HG02885 (cell line): Measurements from ENCODE around the gene CEP112.

Experiments
- ATAC-seq: cut with Tn5 transposase; IDR thresholded peaks from one replicate; pipeline ENCODE4 v1.9.1; 2021; ENCODE audit warnings: mild to moderate bottlenecking; ENCODE audit not compliant: unreplicated experiment, poor library complexity

Gene CEP112

DNA sequence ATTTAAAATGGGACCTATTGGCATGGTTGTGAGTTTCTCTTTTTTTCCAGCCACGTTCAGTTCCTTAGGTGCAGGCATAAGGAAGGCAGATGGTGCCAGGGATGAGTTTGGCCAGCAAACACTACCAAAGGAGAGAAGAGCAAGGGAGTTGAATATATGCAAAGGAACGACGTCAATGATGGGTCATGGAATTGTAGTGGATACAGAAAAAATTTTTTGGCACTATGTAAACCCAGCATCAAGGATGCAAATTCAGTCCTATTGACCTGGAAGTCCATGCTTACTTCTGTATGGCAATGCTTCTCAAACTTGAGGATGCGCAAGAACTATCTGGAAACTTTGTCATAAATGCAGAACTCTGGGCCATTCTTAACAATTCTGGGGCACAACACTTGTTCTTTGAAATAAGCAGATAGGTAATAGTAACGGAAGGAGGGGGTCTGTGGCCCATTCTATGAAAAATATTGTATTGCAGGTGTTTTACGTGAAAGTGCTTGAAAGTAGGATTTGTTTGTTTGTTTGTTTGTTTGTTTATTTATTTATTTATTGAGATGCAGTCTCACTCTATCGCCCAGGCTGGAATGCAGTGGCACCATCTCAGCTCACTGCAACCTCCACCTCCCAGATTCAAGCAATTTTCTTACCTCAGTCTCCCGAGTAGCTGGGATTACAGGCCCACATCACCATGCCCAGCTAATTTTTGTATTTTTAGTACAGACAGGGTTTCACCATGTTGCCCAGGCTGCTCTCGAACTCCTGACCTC is 19.3 kb upstream of the CEP112 start:
- no peak for ATAC-seq

DNA sequence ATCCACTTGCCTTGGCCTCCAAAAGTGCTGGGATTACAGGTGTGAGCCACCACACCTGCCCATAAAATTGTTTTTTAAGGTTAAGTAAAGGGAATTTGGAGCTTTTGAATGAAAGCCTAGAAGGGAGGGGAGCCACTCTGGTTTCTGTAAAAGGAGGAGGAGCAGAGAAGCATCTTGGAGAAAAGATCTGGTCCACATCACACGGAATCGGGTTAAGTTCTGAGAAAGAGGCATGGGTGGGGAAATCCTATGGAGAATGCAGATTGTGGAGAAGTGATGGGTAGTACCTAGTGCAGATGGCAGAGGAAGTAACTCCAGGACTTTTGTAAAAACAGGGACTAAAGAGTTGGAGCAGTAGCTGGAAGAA is 18.3 kb upstream of the CEP112 start:
- ATAC-seq: no peak

DNA sequence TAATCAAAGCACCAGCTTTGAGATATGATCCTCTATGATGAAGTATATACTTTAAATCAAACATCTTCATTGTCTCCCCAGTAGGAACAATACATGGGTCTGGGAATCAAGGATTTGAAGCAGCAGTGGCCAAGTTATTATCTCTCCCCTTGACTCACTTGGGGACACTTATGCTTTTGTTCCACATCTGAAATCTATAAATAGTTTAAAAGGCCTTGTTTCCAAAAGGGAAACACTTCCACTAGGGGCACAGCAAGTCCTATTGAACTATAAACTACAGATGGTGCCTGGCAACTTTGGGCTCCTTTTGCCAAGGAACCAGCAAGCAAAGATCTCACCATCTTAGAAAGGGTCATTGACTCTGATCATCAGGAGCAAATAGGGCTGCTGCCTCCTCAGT is 16.0 kb upstream of the CEP112 start:
- no peak for ATAC-seq

DNA sequence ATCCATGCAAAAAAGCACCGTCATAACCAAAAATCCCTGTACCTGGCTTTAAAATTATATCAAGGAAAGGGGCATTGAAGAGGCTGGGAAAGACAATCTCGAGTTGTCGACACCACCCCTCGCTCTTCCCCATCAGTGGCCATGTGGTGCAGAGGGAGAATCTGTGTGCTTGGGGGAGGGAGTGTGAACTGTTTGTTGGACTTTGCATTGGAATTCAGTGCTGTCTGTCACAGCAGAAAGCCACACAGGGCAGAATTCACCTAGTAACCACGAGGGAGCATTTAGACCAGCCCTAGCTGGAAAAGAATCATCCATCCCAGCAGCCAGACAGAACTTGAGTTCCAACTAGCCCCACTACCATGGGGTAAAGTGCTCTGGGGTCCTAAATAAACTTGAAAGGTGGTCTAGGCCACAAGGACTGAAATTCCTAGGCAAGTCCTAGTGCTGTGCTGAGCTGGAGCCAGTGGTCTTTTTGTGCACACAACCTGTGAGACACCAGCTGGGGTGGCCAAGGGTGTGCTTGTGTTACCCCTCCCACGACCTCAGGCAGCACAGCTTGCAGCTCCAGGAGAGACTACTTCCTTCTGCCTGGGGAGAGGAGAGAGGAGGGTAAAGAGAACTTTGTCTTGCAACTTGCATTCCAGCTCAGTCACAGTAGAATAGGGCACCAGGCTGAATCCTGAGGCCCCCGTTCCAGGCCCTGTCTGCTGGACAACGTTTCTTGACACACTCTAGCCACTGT is 11.5 kb upstream of the CEP112 start:
- ATAC-seq: no peak

DNA sequence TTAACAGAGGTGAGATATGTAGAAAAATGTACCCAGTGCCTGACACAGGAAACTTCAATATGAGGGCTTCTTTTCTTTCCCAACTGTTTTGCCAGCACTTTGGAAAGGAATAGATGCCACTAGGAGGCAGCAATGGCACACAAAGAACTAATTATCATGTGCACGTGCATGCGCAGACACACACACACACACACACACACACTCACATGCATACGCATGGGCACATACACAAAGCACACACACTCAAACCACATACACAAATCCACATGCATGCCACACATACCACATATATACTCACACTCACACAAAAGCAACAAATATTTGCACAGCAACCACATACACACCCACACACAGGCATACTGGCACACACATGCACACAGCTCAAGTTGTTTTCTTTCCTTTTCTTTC is 8.8 kb upstream of the CEP112 start:
- no peak for ATAC-seq

DNA sequence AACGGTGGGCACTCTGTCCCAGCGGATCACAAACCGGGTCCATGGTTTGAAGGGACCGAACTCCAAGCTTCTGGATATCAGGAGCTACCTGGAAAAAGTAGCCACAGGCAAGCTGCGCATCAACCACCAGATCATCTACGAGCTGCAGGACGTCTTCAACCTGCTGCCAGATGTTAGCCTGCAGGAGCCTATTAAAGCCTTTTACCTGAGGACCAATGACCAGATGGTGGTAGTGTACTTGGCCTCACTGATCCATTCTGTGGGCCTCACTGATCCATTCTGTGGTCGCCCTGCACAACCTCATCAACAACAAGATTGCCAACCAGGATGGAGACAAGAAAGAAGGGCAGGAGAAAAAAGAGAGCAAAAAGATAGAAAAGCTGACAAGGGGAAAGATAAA is 6.3 kb upstream of the CEP112 start:
- no peak for ATAC-seq

DNA sequence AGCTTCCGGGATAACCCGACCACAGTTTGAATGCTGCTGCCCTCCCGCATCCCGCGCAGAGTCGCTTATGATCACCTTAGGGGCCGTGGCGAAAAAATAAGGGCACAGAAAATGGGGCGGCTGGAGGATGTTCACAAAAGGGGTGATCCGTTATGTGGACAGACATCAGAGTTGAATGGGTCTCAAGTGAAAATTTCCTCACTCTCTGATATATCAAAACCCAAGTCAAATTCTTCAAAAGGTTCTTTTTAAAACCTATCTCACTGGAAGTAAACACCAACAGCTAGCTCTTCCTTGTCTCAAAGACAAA is 400 bp upstream of the CEP112 start:
- ATAC-seq: no peak

DNA sequence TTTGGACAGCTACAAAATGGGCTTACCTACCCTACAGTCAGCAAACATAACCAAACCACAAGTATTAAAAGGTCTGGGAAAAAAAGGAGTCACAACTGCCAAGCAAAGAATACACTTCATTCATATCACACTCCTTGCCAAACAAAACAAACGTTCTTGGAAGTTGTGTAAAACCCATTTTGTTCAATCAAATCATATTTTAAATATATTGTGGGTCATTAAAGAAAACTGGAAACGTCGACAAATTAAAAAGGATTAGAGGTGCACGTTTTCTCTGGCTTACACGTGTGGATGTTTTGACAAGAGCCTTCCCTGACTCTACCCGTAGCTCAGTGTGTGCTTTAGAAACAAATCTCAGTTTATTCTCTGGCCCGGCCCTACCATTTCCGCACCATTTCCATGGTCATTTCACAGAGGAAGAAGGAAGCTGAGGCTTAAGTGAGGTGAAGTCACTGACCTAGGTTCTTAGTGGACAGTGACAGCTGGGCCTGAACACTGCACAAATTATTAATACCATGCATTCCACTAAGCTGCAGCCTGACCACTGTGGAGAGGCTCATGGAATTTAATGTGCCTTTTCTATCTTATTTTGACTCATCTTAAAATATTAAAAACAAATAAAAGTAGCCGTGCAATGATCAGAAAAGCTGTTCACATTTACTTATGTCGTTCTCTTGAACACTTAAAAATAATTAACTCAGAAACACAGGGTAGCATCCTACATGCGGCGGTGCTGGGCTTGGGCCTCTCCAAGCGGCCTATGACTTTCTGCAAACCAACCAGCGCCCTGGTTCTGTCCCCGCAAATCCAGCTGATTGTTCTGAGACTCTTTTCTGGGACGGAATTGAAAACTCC is 968 bp downstream of the CEP112 start:
- no peak for ATAC-seq

DNA sequence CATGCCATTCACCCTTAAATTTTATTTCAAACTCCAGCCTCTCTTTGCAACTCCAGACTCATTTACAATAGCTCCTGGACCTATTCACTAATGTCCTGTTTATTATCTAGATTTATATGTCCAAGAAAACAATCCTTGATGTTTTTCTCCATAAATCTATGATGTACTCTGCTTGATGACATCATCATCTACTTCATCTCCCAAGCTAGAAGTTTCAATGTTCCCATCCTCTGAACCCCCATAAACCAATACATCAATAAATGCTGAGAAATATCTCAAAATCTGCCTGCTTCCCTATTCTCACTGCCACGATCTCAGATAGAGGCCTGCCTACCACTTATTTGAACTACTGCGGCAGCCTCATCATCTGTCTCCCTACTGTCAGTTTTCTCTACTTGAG is 4.2 kb downstream of the CEP112 start:
- no peak for ATAC-seq

DNA sequence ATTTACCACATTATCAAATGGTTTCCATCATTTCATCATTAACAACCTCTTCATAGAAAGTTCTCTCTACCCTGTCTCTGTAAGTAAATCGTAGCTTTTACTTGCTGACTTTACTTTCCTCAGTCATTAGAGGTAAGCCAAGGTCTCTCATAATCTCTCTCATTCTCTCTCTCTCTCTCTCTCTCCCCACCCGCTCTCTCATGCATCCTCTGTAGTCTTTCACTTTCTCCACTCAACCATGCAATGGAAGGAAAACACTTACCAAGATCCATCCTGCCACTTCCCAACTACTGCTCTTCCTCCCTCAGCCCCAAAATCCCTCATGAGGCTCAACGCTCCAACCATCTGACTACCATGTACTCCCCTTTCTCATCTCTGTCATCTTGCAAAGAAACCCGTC is 6.1 kb downstream of the CEP112 start:
- no peak for ATAC-seq

DNA sequence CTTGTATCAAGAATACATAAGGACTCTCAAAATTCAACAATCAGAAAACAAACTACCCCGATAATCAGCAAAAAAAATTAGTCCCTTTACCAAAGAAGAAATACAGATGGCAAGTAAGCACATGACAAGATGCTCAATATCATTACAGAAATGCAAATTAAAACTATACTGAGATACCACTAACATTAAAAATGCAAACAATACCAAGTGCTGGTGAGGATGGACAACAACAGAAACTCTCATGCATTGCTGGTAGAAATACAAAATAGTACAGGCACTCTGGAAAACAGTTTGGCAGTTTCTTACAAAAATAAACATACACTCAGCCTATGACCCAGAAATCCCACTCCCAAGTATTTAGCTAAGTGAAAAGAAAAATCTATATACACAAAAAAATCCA is 7.5 kb downstream of the CEP112 start:
- ATAC-seq: no peak

DNA sequence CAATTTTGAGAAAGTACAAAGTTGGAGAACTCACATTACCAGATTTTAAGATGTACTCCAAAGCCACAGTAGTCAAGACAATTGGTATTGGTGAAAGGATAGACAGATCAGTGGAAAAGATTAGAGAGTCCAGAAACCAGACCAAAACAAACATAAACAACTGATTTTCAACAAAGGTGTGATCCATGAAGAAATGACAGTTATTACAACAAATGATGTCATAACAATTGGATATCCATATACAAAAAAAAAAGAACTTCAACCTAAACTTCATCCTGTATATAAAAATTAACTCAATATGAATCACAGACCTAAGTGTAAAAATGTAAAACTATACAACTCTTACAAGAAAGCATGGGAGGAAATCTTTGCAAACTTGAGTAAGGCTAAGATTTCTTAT is 8.4 kb downstream of the CEP112 start:
- ATAC-seq: no peak

DNA sequence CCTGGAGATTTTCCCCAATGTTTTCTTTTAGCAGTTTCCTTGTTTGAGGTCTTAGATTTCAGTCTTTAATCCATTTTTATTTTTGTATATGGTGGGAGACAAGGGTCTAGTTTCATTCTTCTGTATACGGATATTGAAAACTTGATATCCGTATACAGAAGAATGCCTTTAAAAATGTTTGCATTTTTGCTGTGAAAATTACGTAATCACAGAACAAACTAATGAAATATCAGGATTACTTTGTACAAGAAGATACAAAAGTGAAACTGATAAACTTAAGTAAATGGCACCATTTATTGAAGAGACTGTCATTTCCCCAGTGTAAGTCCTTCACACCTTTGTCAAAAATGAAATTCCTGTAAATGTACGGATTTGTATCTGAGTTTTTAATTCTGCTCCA is 13.3 kb downstream of the CEP112 start:
- no peak for ATAC-seq

DNA sequence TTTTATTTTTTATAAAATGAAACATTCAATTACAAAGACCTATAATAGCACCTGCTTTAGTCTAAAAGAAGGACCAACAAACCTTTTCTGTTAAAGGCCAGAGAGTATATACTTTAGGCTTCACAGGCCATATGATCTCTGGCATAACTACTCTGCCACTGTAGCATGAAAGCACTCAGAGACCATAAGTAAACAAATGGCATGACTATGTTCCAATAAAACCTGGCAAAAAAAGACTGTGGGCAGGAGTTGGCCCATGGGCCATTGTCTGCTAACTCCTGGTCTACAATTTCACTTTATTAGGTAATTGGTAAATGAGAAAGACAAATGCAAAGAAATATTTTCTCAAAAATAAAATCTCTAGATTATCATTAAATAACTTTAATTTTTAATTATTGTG is 14.9 kb downstream of the CEP112 start:
- no peak for ATAC-seq

DNA sequence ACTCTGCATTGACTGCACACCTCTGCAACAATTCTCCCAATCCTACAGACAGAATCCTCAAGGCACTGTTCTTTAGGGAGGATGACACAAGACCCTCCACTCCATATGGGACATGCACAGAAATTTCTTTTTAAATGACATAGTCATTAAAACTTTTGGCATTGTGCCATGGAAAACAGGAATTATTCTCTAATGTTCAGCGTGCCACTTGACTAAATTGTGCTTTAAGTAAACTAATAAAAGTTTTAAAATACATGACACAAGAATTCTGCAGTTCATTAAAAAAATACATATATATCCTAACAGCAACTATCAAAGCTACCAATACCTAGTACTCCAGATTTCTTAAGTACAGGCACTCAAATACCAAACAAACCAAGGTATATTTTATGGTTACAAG is 16.0 kb downstream of the CEP112 start:
- no peak for ATAC-seq

DNA sequence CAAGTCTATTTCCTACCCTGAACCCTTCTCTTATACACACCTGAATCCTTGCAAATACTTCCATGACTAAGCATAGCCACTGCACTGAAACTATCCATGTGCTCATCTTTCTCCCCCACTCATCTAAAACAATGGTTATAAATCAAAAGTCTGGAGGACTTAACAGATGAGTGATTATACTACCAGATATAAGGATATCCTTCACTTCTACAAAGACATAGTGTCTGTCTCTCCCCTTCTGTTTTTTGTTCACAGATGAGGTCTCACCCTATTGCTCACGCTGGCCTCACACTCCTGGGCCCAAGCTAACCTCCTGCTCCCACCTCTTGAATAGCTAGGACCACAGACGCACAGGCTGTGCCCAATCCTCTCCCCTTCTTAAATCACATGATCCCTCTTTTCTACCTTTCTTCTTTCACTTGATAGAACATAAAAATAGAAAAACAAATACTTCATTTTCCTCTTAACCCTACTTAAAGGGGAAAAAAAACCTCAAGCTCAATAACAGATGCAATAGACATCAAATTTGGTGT is 19.2 kb downstream of the CEP112 start:
- no peak for ATAC-seq

DNA sequence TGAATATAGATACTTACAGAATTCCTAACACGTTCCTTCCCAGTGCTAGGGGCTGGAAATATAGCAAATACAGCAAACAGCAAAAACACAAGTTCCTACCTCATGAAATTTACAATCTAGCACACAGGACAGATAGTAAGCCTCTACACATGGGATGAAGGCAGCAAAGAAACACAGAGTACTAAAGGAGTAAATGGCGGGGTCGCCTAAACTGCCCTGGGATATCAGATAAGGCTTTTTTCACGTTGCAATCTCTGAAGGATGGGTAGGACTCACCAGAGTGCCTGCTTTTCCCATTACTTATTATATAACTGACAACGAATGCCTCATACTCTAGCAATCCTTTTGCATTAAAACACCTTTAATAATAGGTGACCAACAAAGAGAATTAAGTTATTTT is 19.8 kb downstream of the CEP112 start:
- no peak for ATAC-seq

DNA sequence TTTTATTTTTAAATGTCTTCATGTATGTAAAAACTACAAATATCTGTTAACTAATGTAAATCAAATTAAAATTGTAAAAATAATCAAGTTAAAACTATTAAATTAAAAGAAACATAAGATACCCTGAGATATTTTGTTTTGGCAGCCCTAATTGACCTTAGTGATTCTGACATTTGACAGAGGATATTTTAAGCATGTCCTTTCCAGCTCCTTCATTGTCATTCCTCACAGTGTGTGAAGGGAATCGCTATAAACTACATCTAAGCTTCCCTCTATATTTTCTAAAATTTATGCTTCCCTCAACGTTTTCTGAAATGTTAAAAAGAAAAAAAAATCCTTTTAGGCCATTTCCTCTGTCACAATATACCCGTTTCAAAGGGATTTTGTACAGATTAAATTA is 20.2 kb downstream of the CEP112 start:
- ATAC-seq: no peak

DNA sequence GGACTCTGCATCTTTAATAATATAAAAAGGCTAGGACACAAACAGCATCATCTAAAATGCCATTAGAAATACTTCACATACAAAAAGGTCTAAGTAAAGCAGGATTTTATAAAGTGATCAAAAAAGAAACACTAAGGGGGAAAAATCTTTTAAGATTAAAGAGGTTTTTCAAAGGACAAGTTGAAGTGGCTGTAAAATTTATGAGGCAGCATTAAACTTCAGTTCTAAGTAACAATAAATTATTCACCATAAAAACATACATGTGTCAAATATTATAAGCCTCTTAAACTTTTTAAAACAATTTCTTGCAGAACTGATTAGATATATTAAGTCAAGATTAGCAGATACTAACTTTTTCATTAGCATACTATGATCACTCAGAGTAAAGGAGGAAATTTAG is 20.8 kb downstream of the CEP112 start:
- no peak for ATAC-seq

DNA sequence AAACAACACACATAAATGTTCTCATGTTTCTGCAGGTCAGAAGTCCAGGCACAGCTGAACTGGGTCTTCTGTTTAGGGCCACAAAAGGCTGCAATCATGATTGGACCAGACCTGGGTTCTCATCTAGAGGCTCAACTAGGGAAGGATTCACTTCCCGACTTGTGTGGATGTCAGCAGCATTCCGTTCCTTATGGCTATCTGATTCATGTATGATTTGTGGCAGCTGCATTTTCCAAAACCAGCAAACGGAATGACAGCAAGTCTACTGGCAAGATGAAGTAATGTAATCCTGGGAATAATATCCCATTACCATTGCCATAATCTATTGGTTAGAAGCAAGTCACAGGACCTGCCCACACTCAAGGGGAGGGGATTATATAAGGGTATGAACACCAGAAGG is 22.1 kb downstream of the CEP112 start:
- ATAC-seq: no peak

DNA sequence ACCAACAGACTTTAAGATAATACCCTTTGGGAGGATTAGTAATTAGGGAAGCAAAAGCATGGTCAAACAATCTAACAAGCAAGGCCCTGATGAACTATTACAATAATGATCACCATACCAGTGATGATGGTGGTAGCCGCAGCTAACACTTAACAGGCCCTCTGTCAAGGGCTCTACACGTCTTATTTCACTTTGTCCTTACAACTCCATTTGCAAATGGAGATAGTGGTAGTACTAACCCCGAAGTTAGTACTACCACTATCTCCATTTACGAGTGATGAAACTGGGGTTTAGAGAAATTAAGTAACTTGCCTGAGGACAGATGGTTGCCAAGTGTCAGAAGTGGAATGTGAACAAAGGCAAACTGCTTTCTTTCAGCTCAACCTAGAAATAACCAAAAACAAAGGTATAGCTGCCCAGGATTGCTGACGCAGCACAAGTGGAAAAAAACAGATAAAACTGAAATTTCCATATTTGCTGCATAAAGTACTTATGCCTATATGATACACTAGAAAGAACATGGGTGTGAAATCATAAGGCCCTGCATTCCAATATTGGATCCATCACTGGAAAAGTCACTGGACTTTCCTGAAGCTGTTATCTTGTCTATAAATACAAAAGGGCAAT is 24.6 kb downstream of the CEP112 start:
- ATAC-seq: no peak
